ENCODE results near the gene HES4.
A peak's percentile ranks its signal among the peaks of the same experiment; 100 is the strongest.
"Not testable (repeated sequence)": the region's sequence is repeated elsewhere in the genome, so short reads cannot be mapped to it uniquely, and the experiment has no call there.

HES4 gene

DNA sequence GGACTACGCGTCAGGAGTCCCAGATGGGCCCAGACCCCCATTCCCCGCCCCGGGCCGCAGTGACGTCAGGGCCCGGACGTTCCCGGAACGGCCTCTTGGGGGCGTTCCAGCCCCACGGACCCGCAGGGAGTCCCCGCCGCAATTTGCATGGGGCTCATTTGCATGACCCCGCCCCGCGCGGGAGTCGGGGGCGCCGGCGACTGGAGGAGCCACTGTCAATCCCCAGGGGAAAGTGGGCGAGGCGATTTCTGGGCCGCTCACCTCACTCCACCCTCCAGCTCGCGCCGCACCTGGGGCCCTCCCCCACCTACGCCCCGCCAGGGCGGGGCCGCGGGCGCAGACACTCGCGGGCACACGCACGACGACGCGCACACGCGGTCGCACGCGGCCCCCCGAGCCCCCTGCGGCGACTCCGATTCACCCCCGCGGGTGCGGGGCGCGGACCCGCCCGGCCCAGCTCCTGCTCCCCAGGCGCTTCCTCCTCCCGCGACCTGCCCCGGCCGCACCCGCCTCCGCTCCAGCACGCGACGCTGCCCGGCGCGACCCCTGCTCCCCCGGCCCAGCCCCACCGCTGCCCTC is 33.2 kb upstream of the HES4 start:
- peak; percentile 70 for DNase-seq (ENCODE audit: low spot score)

GRCh38 chr1:1032424-1032823 is 32.5 kb upstream of the HES4 start:
- DNase-seq (ENCODE audit: low spot score), result no peak

DNA sequence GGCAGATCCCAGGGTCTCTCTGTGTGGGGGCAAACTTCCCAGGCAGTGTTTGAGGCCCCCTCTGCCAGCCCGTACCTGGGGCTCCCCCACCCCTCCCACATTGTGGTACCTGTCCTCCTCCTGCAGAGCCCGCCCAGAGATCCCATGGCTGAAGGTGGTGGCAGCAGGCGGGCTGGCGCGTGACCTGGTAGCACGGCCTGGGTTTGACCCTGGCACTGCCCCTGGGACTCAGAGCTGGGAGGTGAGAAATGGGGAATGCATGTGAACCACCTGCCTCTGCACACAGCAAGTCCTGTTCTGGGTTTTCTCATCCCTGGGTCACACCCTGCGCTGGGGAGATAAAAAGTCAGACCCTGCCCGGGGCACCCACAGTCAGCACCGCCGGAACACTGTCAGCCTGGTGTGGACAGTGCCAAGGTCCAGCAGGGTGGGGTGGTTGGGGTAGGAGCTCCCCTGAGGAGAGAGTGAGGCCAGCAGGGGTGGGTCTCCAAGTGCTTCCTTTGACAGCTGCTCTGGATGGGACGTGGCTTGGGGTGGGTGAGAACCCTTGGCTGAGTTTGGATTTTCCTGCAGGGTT is 31.9 kb upstream of the HES4 start:
- DNase-seq (ENCODE audit: low spot score), result no peak

GRCh38 chr1:1030867-1031658 is 31.2 kb upstream of the HES4 start:
- DNase-seq (ENCODE audit: low spot score), result peak; percentile 52

DNA sequence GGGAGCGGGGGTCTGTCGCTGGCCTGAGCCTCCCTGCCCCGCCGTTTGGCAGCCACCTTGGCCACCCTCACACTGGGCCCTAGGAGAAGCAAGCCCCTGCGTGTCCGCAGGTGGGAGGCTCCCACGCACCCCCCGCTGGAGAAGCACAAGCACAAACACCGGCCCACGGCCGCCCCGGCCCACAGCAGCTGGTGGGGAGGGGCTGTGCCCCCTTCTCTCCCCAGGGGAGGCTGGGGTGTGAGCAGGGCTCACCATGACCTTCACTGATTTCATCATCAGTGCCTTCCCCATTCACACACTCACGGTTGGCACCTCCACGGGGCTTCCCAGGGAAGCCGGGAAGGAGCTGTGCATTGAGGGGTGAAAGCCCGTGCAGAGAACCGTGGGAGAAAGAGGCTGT is 27.9 kb upstream of the HES4 start:
- DNase-seq (ENCODE audit: low spot score), result no peak

GRCh38 chr1:1026599-1027413 is 26.9 kb upstream of the HES4 start:
- DNase-seq (ENCODE audit: low spot score), result no peak

- no peak for DNase-seq (ENCODE audit: low spot score)
Measured at GRCh38 chr1:1025730-1026129, 25.8 kb upstream of the HES4 start.

DNA sequence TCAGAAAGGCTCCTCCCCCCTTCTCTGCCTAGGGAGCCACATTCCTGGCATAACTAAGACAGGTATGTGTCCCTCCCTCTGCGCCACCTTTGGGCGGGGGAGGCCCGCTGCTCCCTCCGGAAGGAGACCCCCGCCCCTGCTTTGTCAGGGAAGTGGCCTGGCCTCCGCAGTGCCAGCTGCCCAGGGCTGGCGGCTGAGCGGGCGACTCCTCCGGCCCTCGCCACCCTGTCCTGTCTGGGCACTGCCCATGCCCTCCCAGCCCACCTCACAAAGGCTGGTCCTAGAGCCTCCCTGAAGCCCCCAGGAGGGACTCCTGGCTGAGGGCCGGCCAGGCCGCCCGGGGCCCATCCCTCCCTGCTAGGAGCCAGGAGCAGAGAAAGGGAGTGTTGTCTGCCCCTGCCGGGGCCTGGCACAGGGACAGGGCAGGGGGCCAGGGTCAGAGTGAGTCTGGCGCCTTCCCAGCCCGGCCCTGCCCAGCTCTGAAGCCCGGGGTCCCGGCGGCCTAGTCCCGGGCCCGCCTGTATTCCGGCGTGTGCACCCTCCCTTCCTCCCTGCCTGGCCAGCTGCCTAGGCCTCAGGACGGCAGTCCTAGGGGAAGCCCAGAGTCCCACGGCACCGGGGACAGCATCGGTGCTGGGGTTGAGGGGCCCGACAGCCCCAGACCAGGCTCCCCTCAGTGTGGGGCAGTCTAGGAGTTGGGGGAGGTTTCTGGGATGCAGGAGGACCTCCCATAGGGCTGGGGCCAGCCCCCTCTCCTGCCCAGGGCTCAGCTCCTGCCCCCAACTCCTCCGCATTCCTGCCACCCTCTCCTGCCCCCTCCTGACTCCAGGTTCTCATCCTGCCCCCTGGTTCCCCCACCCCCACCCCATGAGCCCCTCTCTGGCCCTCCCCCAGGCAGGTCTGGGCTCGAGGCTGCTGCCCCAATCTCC is 25.1 kb upstream of the HES4 start:
- no peak for DNase-seq (ENCODE audit: low spot score)

DNA sequence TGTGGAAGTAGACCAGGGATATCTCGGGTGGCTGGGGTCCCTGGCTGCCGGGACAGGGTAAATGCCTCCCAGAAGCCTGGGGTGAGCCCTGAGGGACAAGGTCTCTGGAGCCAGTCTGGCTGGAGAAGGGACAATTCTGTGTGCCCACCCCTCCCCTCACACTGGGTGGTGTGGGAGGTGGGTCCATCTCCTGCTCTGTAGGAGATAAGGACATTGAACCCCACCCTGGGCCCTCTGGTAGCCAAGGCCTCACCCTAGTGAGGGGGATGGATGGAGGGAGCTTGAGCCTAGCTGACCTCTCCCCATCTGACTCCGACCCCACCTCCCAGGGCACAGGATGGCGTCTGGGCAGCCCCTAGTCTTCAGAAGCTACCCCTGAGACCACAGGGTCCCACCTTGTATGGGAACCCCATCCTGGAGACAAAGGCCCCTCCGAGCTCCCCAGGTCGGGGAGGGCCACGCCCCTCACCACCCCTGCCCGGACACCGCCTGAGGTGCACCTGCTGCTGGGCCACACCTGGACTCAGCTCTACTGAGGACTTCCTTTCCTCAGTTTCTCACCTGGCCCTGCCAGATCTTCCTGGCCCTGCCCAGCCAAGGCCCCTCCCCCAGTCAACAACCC is 24.4 kb upstream of the HES4 start:
- no peak for DNase-seq (ENCODE audit: low spot score)

DNA sequence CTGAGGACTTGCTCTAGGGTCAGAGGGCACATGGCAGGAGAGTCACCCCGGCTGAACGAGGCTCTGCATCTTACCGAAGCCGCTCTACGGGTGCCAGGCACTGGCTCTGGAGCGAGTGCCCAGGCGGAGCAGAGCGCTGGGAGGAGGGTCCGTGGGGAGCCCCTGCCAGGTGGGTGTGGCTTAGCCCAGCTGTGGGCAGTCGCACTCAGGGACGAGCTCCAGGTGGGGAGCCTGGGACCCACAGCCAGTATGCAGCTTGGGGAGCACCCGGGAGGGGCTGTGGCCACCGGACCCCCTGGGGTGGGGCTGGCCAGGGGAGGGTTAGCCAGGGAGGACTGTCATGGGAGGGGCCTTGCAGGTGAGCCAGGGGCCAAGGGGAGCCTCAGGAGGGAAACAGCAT is 23.8 kb upstream of the HES4 start:
- DNase-seq (ENCODE audit: low spot score), result no peak

DNA sequence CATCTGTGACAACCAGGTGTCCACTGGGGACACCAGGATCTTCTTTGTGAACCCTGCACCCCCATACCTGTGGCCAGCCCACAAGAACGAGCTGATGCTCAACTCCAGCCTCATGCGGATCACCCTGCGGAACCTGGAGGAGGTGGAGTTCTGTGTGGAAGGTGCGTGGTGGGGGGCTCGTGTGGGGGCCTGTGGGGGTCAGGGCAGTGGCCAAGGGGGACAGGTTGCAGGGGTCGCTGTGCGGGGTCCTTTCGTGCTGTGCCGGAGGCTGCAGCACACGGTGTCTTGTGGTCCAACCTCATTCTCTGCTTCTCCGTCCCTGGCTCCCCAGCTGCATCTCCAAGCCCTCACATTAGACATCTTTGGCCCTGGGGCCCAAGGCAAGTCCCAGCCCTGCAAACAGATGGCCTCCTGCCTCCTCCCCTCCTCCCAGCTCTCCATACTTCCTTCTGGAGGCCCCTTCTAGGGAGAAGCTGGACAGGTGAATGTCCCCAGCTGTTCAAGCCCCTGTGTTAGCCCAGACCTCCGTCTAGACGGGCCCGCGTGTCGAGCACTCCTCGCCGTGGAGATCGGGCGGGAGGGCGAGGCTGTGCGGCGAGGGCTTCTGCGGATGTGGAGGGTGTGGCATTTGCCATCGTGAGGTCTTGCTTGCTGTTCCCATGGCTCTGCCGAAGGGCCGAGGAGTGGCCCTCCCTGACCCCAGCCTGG is 22.6 kb upstream of the HES4 start:
- no peak for DNase-seq (ENCODE audit: low spot score)

- no peak for DNase-seq (ENCODE audit: low spot score)
Measured at GRCh38 chr1:1021920-1022259, 22.0 kb upstream of the HES4 start.

DNA sequence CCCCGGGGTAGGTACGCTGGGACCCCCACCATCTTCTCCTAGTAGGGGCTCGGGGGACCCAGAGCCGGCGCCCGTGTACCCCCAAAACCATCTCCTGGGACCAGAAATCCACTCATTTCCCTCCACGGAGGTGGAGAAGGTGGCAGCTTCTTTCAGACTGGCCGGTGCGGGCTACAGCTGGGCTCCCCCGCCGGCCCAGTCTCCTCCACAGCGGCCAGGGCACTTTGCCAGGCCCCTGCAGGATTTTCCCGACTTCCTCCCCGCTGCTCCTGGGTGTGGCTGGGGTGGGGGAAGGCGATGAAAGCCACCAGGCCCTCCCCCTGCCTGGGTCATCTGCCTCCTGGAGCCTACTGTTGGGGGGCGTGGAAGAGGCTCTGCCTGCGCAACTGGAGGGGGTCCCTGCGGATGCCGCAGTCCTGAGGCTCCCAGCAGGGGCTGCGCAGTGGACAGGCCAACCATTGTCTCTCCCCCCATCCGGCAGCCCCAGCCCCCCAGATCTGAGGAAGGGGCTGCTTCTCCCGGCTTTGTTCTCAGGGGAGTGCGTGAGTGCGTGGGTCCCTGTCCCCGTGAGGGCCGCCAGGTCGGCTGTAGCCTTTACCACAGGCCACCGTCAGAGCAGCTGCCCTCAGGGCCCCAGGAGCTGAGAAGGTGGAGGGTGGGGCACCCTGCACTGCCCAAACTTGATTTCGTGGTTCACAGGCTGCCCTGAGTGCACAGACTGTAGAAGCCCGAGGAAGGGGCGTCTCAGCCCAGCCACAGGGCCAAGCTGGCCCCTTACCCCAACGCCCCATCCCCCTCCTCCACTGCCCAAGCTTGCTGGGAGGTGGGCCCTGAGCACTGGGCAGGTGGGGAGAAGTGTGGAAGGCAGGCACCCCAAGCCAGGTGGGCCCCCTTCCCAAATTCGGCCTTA is 21.4 kb upstream of the HES4 start:
- DNase-seq (ENCODE audit: low spot score), result no peak

GRCh38 chr1:1020415-1021009 is 20.6 kb upstream of the HES4 start:
- DNase-seq (ENCODE audit: low spot score), result no peak

DNA sequence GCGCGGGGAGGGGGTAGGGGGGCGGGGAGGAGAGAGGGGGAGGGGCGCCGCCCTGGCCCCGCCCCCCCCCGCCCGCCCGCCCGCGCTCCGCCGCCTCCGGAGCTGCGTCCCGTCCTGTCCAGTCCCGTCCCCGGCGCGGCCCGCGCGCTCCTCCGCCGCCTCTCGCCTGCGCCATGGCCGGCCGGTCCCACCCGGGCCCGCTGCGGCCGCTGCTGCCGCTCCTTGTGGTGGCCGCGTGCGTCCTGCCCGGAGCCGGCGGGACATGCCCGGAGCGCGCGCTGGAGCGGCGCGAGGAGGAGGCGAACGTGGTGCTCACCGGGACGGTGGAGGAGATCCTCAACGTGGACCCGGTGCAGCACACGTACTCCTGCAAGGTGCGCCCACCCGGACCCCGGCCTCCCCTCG is 20.1 kb upstream of the HES4 start, which contains the start of gene AGRN:
TSS of gene AGRN (plus strand) at position 121 of the 405 bp plus-strand sequence. CDS start at position 174, 53 bp downstream.
- no peak for DNase-seq (ENCODE audit: low spot score)

DNA sequence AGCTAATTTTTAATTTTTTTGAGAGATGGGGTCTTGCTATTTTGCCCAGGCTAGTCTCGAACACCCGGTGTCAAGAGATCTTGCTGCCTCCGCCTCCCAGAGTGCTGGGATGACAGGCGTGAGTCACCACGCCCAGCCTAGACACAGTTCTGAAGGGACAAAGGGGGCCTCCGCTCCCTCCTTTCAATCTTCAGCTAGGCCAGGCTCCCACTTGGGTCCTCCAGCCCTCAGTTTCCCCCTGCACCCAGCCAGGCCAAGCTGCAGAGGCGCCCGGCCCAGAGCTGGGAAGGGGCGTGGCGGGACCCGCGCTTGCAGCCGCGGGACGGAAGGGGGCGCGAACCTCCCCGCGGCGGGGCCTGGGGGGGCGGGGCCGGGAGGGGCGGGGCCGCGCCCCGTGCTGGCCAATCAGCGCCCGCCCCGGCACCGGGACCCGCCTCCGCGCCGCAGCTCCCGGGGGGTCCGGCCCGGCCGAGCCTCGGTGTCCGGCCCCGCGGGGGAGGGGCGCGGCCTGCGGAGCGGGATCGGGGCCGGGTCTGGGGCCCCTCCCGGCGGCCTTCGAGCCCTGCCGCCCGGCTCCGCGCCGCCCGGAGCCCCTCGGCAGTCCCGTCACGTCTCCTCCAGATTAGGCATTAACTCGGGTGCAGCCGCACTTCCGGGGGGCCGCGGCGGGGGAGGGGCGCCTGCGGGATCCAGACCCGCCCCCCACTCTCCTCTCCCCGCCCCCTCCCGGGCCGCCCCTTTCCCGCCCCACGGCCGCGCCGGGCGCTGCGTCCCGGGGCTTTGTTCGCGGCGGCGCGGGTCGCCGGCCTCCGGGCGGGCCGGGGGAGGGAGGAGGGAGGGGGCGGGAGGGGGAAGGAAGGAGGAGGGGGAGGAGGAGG is 19.5 kb upstream of the HES4 start:
- peak; percentile 77 for DNase-seq (ENCODE audit: low spot score)

- not testable (repeated sequence) for DNase-seq (ENCODE audit: low spot score)
Measured at GRCh38 chr1:1018321-1018685, 18.4 kb upstream of the HES4 start.

Measured in pons (tissue), 1 donor.